A549 (cell line): ENCODE data around the gene FRMD1.

Experiments
- CTCF ChIP-seq: fragments of >200 bp; sonication (Bioruptor Twin); formaldehyde crosslinking; IDR thresholded peaks from 3 replicates; pipeline ENCODE4 v1.5.1; 2016
- EP300 ChIP-seq, 2 experiments: fragments of >200 bp; sonication (Bioruptor Twin); formaldehyde crosslinking; IDR thresholded peaks; 2 replicates in 1 of 2; 3 replicates in 1 of 2; pipeline ENCODE4 v1.6.1; 2016 to 2017
- ESRRA ChIP-seq: fragments of 150-350 bp; IDR thresholded peaks from 2 replicates; pipeline ENCODE4 v1.6.1; 2014; ENCODE audit warnings: mild to moderate bottlenecking, low read length, borderline replicate concordance
- HDAC2 ChIP-seq: fragments of 200-600 bp; sonication (generic); IDR thresholded peaks from 2 replicates; pipeline ENCODE4 v1.6.1; 2016
- MAX ChIP-seq: IDR thresholded peaks from 2 replicates; pipeline ENCODE4 v1.6.1; 2012
- POLR2A ChIP-seq: IDR thresholded peaks from 2 replicates; pipeline ENCODE4 v1.6.1; 2012; ENCODE audit warnings: mild to moderate bottlenecking, low read length
- RAD21 ChIP-seq, 2 experiments: fragments of >200 bp in 1 of 2; sonication (Bioruptor Twin) in 1 of 2; formaldehyde crosslinking in 1 of 2; IDR thresholded peaks in 1 of 2; conservative IDR thresholded peaks in 1 of 2; 2 replicates in 1 of 2; 3 replicates in 1 of 2; pipeline ENCODE4 v1.6.1; 2012 to 2018; ENCODE audit warnings: inconsistent platforms in 1 of 2

GRCh38 chr6:168039301-168039700 lies 39.7 kb downstream of the FRMD1 start:
- no peak for TF ChIP-seq POLR2A
- TF ChIP-seq EP300 (IDR thresholded peaks at IDR 0.05): no peak
- no peak for TF ChIP-seq RAD21 (conservative IDR thresholded peaks at IDR 0.05 in 1 of 2, IDR thresholded peaks at IDR 0.05 in 1 of 2)
- no peak for TF ChIP-seq HDAC2
- no peak for TF ChIP-seq CTCF
- no peak for TF ChIP-seq MAX
- no peak for TF ChIP-seq ESRRA
